Glutamatergic neuron (in vitro differentiated cells): ENCODE measurements around the gene S100A12. TPM values are rescaled to one million over a fixed set of nuclear protein-coding genes. Genes with fewer than 3 reads are reported as not detected.

ENCODE experiments used
- DNase-seq: peaks from one replicate; pipeline ENCODE4 v3.0.0; 2022
- H3K27ac Mint-ChIP-seq: one replicate; pipeline ENCODE4 v1.8.0; 2020; ENCODE audit warnings: mild to moderate bottlenecking, mixed read lengths, inconsistent platforms; ENCODE audit not compliant: unreplicated experiment
- H3K27me3 Mint-ChIP-seq: one replicate; pipeline ENCODE4 v1.8.0; 2020; ENCODE audit warnings: mild to moderate bottlenecking, moderate library complexity, mixed read lengths, inconsistent platforms; ENCODE audit not compliant: unreplicated experiment
- H3K36me3 Mint-ChIP-seq: one replicate; pipeline ENCODE4 v1.8.0; 2020; ENCODE audit warnings: mild to moderate bottlenecking, mixed read lengths, inconsistent platforms; ENCODE audit not compliant: unreplicated experiment
- H3K4me1 Mint-ChIP-seq: one replicate; pipeline ENCODE4 v1.8.0; 2020; ENCODE audit warnings: mild to moderate bottlenecking, low read depth, mixed read lengths, inconsistent platforms; ENCODE audit not compliant: unreplicated experiment
- H3K4me3 Mint-ChIP-seq: one replicate; pipeline ENCODE4 v1.8.0; 2020; ENCODE audit warnings: mild to moderate bottlenecking, mixed read lengths, inconsistent platforms; ENCODE audit not compliant: unreplicated experiment
- H3K9me3 Mint-ChIP-seq: one replicate; pipeline ENCODE4 v1.8.0; 2020; ENCODE audit warnings: mild to moderate bottlenecking, moderate library complexity, mixed read lengths, inconsistent platforms; ENCODE audit not compliant: unreplicated experiment
- CTCF ChIP-seq: fragments of 200-600 bp; sonication (generic); IDR thresholded peaks from one replicate; pipeline ENCODE4 v1.5.0; 2021; ENCODE audit not compliant: partially characterized antibody, unreplicated experiment
- total RNA-seq: library from RNA; stranded (reverse); fragmentation: NEBNext Ultra II Directional; extraction: Animal tissue kit (Norgen Biotek cat#: 25700); gene quantifications from one replicate; pipeline ENCODE4 v1.2.1, GENCODE V29; 2021; ENCODE audit not compliant: unreplicated experiment

The S100A12 gene
- total RNA-seq, 1 donor from 2014 or later, result not detected

GRCh38 chr1:153352523-153352922 is 22.9 kb downstream of the S100A12 start:
- H3K27me3 Mint-ChIP-seq, result peaks cover 7% of the 10 kb centered on the region
- H3K9me3 Mint-ChIP-seq, result no peaks in the 10 kb centered on the region
- peak; percentile 91 for TF ChIP-seq CTCF
- no peaks in the 10 kb centered on the region for H3K4me1 Mint-ChIP-seq
- H3K36me3 Mint-ChIP-seq, result no peaks in the 10 kb centered on the region
- no peak overlapping the region for H3K27ac Mint-ChIP-seq
- DNase-seq, result peak; percentile 74
- H3K4me3 Mint-ChIP-seq, result no peak overlapping the region

- no peak for TF ChIP-seq CTCF
- H3K4me1 Mint-ChIP-seq, result no peaks in the 10 kb centered on the region
- DNase-seq, result no peak
- H3K9me3 Mint-ChIP-seq, result no peaks in the 10 kb centered on the region
- no peak overlapping the region for H3K27ac Mint-ChIP-seq
- H3K4me3 Mint-ChIP-seq, result no peak overlapping the region
- no peaks in the 10 kb centered on the region for H3K36me3 Mint-ChIP-seq
- peaks cover 7% of the 10 kb centered on the region for H3K27me3 Mint-ChIP-seq
Observed at GRCh38 chr1:153350321-153350957, 25.0 kb downstream of the S100A12 start.

GRCh38 chr1:153349363-153350320 is 25.8 kb downstream of the S100A12 start:
- Mint-ChIP-seq H3K4me1 (no peaks in the 10 kb centered on the region), H3K9me3 (no peaks in the 10 kb centered on the region), H3K27me3 (peaks cover 7% of the 10 kb centered on the region), H3K4me3 (no peak overlapping the region), H3K27ac (no peak overlapping the region), H3K36me3 (no peaks in the 10 kb centered on the region)
- DNase-seq, result no peak
- no peak for TF ChIP-seq CTCF

GRCh38 chr1:153348511-153349362 is 26.7 kb downstream of the S100A12 start, which contains the start of gene PGLYRP4:
PGLYRP4 (minus strand) TSS chr1:153348841; CDS start chr1:153347932, 909 bp downstream.
- Mint-ChIP-seq H3K9me3 (no peaks in the 10 kb centered on the region), H3K4me3 (no peak within 1 kb of the TSS)
- no peak for DNase-seq

More at GRCh38 chr1:153348511-153349362, 26.7 kb downstream of the S100A12 start, which contains the start of gene PGLYRP4:
- H3K27me3 Mint-ChIP-seq, result peaks cover 7% of the 10 kb centered on the region
- no peak for TF ChIP-seq CTCF
- peak within 1 kb of the TSS; percentile 2 for H3K27ac Mint-ChIP-seq
- no peaks in the 10 kb centered on the region for H3K36me3 Mint-ChIP-seq
- no peaks in the 10 kb centered on the region for H3K4me1 Mint-ChIP-seq
